Muscle layer of duodenum (tissue), 2 donors: ENCODE data around the gene PIGX.

Experiments
- H3K27ac ChIP-seq: one replicate; pipeline ENCODE4 v1.7.0; 2013; ENCODE audit warnings: mild to moderate bottlenecking, low read length
- H3K27me3 ChIP-seq: one replicate; pipeline ENCODE4 v1.7.0; 2013; ENCODE audit warnings: low read depth, mild to moderate bottlenecking, control low read depth, low read length
- H3K36me3 ChIP-seq, 2 donors: one replicate each; pipeline ENCODE4 v1.7.0; 2013; ENCODE audit warnings: low read length in 2 of 2, control low read depth in 1 of 2, mild to moderate bottlenecking in 1 of 2; ENCODE audit not compliant: insufficient read depth in 2 of 2, control insufficient read depth in 1 of 2
- H3K4me1 ChIP-seq, 2 donors: one replicate each; pipeline ENCODE4 v1.7.0; 2013; ENCODE audit warnings: low read length in 2 of 2, mild to moderate bottlenecking in 2 of 2, control low read depth in 1 of 2, moderate library complexity in 1 of 2; ENCODE audit not compliant: insufficient read depth in 2 of 2, control insufficient read depth in 1 of 2
- H3K4me3 ChIP-seq, 2 donors: one replicate each; pipeline ENCODE4 v1.7.0; 2013; ENCODE audit warnings: low read length in 2 of 2, low read depth in 1 of 2, mild to moderate bottlenecking in 1 of 2
- H3K9me3 ChIP-seq, 2 donors: one replicate each; pipeline ENCODE4 v1.7.0; 2013; ENCODE audit warnings: low read length in 2 of 2, control low read depth in 1 of 2, mild to moderate bottlenecking in 1 of 2; ENCODE audit not compliant: control insufficient read depth in 1 of 2
- donor health status: healthy.

The PIGX gene

GRCh38 chr3:196771067-196771466 is 58.9 kb downstream of the PIGX start:
- Histone ChIP-seq H3K36me3 (no peaks in the 10 kb centered on the region), H3K27ac (no peak overlapping the region), H3K4me3 (no peak overlapping the region), H3K27me3 (no peaks in the 10 kb centered on the region), H3K9me3 (no peaks in the 10 kb centered on the region), H3K4me1 (peaks cover 0 to 16% of the 10 kb centered on the region in 2 donors)

DNA sequence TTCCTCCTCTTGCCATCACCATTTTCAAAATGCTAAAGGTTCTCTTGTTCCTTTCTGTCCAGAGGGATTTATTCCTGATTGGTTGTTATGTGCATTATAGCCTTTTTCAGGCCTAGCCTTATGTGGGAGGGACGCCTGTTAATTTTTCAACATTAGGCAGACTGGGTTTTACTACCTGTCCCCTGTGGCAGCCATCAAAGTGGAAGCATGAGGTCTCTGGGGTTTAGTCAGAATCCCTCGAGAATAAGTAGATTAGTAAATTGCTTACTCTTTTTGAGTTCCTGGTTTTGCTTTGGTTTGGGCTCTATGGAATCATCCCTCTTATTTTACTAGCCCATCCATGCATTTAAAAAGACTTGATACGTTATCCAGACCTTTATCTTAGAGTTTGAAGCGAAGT is 59.9 kb downstream of the PIGX start:
- Histone ChIP-seq H3K27me3 (no peaks in the 10 kb centered on the region), H3K4me1 (peaks cover 0 to 16% of the 10 kb centered on the region in 2 donors), H3K36me3 (no peaks in the 10 kb centered on the region)

GRCh38 chr3:196772897-196773296 is 60.7 kb downstream of the PIGX start:
- Histone ChIP-seq H3K27ac (no peak overlapping the region), H3K4me1 (peaks cover 0 to 16% of the 10 kb centered on the region in 2 donors), H3K4me3 (no peak overlapping the region), H3K36me3 (no peaks in the 10 kb centered on the region), H3K27me3 (no peaks in the 10 kb centered on the region), H3K9me3 (no peaks in the 10 kb centered on the region)

More for the DNA sequence above, 59.9 kb downstream of the PIGX start:
- H3K9me3 ChIP-seq: no peaks in the 10 kb centered on the region
- no peak overlapping the region for H3K4me3 ChIP-seq
- no peak overlapping the region for H3K27ac ChIP-seq

DNA sequence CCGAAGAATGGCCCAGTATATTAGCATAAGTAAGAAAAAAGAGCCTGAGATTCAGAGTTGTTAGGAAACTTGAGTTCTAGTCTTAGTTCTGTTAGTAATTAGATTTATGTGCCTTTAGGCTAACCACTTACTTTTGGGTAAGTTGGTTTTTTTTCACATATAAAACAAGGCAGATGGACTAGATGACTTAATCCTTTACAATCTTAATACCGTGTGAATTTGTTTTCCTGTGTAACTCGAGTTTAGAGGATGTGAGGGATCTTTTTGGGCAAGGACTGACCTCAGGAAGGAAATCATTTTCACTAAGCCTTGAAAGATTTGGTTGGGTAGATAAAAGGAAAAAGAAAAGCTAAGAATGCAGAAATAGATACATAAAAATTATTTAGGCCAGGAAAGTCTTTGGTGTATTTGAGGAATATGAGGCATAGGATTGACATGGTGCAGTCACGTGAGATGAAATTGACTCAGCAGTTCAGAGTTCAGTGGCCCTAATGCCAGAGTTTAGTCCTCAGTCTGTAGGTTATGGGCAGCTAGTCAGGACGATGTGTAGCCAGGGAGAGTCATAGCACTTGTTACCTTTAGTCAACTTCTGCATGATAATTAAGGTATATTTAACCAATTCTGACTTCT is 62.1 kb downstream of the PIGX start:
- no peak overlapping the region for H3K4me3 ChIP-seq
- H3K4me1 ChIP-seq: peaks cover 0 to 16% of the 10 kb centered on the region in 2 donors
- H3K9me3 ChIP-seq: no peaks in the 10 kb centered on the region
- no peaks in the 10 kb centered on the region for H3K36me3 ChIP-seq
- no peak overlapping the region for H3K27ac ChIP-seq
- no peaks in the 10 kb centered on the region for H3K27me3 ChIP-seq

DNA sequence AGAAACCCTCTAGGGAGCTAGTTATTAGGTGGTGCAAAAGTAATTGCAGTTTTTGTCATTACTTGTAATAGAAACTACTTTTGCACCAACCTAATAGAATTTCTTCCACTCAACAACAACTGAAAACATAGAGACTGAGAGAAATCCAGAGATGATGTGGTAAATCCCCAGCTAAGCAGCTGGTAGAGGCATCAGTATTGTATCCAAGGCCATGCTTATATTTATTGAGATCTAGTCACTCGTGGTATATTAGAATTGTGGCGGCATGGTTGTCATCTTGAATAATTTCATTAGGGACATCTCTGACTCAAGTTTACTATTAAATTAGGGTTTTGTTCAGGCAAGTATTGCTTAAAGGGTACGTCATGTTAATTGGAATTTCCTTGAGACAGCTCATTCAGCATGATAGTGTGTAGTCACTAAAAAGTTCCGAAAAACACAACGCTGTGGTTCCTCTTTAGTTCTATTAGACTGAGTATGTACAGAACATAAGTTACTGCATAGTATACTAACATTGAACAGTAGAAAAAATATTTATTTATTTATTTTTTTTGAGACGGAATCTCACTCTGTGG is 62.8 kb downstream of the PIGX start:
- H3K4me1 ChIP-seq: peaks cover 0 to 16% of the 10 kb centered on the region in 2 donors
- no peaks in the 10 kb centered on the region for H3K27me3 ChIP-seq
- H3K4me3 ChIP-seq: no peak overlapping the region
- no peak overlapping the region for H3K27ac ChIP-seq
- no peaks in the 10 kb centered on the region for H3K9me3 ChIP-seq
- H3K36me3 ChIP-seq: no peaks in the 10 kb centered on the region

DNA sequence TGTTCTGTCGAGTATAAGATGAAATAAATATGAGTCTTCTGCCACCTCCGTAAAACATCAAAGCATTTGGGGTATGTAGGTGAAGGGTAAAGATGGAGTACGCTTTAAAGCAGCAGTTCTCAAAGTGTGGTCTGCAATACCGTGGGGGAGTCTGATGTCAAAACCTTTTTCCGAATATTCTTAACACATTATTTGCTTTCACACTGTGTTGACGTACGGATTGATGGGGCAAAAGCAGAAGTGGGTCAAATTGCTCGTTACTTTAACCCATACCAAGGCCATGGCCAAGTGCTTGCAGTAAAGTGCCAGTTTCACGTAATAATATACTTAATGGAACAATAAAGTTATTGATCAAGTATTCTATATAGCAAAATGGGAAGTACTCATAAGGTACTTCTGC is 63.8 kb downstream of the PIGX start:
- Histone ChIP-seq H3K27me3 (no peaks in the 10 kb centered on the region), H3K27ac (no peak overlapping the region), H3K9me3 (no peaks in the 10 kb centered on the region), H3K4me3 (no peak overlapping the region), H3K4me1 (peaks cover 0 to 16% of the 10 kb centered on the region in 2 donors), H3K36me3 (no peaks in the 10 kb centered on the region)

GRCh38 chr3:196777836-196778235 is 65.7 kb downstream of the PIGX start:
- Histone ChIP-seq H3K9me3 (no peaks in the 10 kb centered on the region), H3K27ac (no peak overlapping the region), H3K27me3 (no peaks in the 10 kb centered on the region), H3K4me3 (no peak overlapping the region), H3K36me3 (peaks cover 0 to 9% of the 10 kb centered on the region in 2 donors), H3K4me1 (peaks cover 0 to 7% of the 10 kb centered on the region in 2 donors)

DNA sequence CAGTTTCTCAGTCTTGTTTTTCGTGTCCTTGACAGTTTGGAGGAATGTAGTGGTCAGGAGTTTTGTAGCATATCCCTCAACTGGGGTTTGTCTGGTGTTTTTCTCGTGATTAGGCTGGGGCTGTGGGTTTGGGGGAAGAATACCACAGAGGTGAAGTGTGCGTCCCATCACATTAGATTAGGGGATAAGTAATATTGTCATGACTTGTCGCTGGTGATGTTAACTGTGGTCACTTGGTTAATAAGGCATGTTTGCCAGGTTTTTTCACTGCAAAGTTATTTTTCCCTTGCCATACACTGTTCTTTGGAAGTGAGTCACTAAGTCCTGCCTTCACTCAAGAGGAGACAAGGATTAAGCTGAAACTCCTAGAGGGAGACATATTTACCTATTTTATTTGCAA is 66.6 kb downstream of the PIGX start:
- Histone ChIP-seq H3K4me1 (peaks cover 0 to 7% of the 10 kb centered on the region in 2 donors), H3K27me3 (no peaks in the 10 kb centered on the region), H3K36me3 (peaks cover 6 to 18% of the 10 kb centered on the region in 2 donors), H3K4me3 (no peak overlapping the region), H3K9me3 (no peaks in the 10 kb centered on the region), H3K27ac (no peak overlapping the region)

DNA sequence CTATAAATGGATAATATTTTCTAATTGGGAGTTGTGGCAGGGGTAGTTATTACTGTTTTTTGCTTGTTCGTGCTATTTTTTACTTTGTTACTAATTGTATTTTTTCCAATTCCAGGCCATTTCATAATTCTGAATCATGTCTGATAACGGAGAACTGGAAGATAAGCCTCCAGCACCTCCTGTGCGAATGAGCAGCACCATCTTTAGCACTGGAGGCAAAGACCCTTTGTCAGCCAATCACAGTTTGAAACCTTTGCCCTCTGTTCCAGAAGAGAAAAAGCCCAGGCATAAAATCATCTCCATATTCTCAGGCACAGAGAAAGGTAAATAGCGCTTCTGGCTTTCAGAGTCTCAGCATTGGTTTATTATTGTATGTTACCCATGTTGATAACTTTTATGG is 70.3 kb downstream of the PIGX start:
- H3K4me3 ChIP-seq: no peak overlapping the region
- H3K36me3 ChIP-seq: peaks cover 8 to 28% of the 10 kb centered on the region in 2 donors
- H3K27me3 ChIP-seq: no peaks in the 10 kb centered on the region
- H3K4me1 ChIP-seq: no peaks in the 10 kb centered on the region
- H3K9me3 ChIP-seq: no peaks in the 10 kb centered on the region
- no peak overlapping the region for H3K27ac ChIP-seq
